ENCODE measurements around the gene NAP1L4.

Gene NAP1L4

GRCh38 chr11:3010521-3011275 lies 18.6 kb upstream of the NAP1L4 start:
- no peak for DNase-seq

GRCh38 chr11:3010004-3010403 lies 17.9 kb upstream of the NAP1L4 start:
- no peak for DNase-seq

GRCh38 chr11:3009481-3009880 lies 17.4 kb upstream of the NAP1L4 start:
- no peak for DNase-seq

GRCh38 chr11:3008746-3009336 lies 16.7 kb upstream of the NAP1L4 start:
- no peak for DNase-seq

- DNase-seq: no peak
Observed at GRCh38 chr11:3007404-3008010, 15.4 kb upstream of the NAP1L4 start.

- no peak for DNase-seq
Observed at GRCh38 chr11:3006505-3007260, 14.6 kb upstream of the NAP1L4 start.

- no peak for DNase-seq
Observed at GRCh38 chr11:3004481-3004880, 12.4 kb upstream of the NAP1L4 start.

GRCh38 chr11:3003396-3004231 lies 11.5 kb upstream of the NAP1L4 start:
- no peak for DNase-seq

GRCh38 chr11:3002871-3003270 lies 10.7 kb upstream of the NAP1L4 start:
- no peak for DNase-seq

- DNase-seq: no peak
Observed at GRCh38 chr11:3002351-3002861, 10.3 kb upstream of the NAP1L4 start.

- peak; percentile 59 for DNase-seq
Observed at GRCh38 chr11:3001496-3001895, 9.4 kb upstream of the NAP1L4 start.

- peak; percentile 94 for DNase-seq
Observed at GRCh38 chr11:3000032-3000961, 8.2 kb upstream of the NAP1L4 start.

GRCh38 chr11:2999464-2999998 lies 7.4 kb upstream of the NAP1L4 start:
- no peak for DNase-seq

GRCh38 chr11:2998073-2998850 lies 6.1 kb upstream of the NAP1L4 start:
- DNase-seq: no peak

- no peak for DNase-seq
Observed at GRCh38 chr11:2997406-2997805, 5.3 kb upstream of the NAP1L4 start.

GRCh38 chr11:2996976-2997375 lies 4.8 kb upstream of the NAP1L4 start:
- DNase-seq: no peak

GRCh38 chr11:2995893-2996554 lies 3.9 kb upstream of the NAP1L4 start:
- DNase-seq: no peak

- DNase-seq: no peak
Observed at GRCh38 chr11:2995031-2995561, 3.0 kb upstream of the NAP1L4 start.

GRCh38 chr11:2994336-2994730 lies 2.2 kb upstream of the NAP1L4 start:
- DNase-seq: no peak
